Measurements from ENCODE around the gene ERH.
"Not testable (repeated sequence)": the region's sequence is repeated elsewhere in the genome, so short reads cannot be mapped to it uniquely, and the experiment has no call there.

The ERH gene

GRCh38 chr14:69395929-69396328 is 2.2 kb downstream of the ERH start:
- no peak for DNase-seq

GRCh38 chr14:69392481-69392880 is 5.6 kb downstream of the ERH start:
- no peak for DNase-seq

GRCh38 chr14:69391400-69391799 is 6.7 kb downstream of the ERH start:
- not testable (repeated sequence) for DNase-seq

GRCh38 chr14:69387311-69387710 is 10.8 kb downstream of the ERH start:
- DNase-seq, result no peak

- no peak for DNase-seq
Measured at GRCh38 chr14:69378274-69378673, 19.8 kb downstream of the ERH start.

- DNase-seq, result no peak
Measured at GRCh38 chr14:69376439-69376838, 21.7 kb downstream of the ERH start.

DNA sequence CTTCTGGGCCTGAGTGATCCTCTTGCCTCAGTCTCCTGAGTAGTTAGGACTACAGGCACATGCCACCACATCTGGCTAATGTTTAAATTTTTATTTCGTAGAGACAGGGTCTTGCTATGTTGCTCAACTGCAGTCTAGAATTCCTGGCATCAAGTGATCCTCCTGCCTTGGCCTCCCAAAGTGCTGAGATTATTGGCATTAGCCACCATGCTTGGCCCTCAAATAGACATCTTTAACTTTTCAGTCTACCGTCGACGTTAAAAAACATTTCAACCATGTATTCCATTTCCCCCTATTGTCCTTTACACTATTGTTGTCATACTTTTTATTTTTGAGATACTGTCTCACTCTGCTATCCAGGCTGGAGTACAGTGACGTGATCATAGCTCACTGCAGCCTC is 22.4 kb downstream of the ERH start:
- DNase-seq, result no peak

DNA sequence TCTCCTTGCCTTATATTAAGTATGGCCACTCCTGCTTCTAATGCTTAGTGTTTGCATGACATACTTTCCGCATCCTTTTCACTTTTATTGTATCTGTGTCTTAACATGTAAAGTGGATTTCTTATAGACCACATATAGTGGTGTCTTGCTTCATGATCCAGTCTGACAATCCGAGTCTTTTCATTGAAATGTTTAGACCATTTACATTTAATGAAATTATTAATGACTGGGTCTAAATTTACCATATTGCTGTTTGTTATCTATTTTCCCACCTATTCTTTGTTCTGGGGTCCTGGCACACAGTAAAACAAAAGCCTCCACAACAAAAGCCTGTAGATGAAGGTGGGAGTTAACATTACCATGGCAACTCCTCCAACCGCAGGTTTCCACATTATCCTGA is 22.9 kb downstream of the ERH start:
- no peak for DNase-seq

DNA sequence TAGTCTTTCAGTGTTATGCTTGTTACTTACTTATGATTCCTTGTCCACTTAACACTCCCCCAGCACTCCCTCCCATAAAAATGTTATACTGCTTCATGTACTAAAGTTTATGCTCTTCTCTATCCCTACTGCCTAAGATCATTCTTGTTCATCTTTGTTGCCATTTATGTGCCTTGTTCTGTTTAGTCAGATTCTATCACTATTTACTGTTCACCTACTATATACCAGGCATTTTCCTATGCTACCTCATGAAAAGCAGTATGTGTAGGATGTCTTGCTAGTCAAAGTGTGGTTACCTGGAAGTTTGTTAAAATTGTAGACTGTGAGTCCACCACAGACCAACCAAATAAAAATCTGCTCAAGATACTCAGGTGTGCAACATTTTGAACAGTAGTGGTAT is 23.9 kb downstream of the ERH start:
- DNase-seq, result no peak

DNA sequence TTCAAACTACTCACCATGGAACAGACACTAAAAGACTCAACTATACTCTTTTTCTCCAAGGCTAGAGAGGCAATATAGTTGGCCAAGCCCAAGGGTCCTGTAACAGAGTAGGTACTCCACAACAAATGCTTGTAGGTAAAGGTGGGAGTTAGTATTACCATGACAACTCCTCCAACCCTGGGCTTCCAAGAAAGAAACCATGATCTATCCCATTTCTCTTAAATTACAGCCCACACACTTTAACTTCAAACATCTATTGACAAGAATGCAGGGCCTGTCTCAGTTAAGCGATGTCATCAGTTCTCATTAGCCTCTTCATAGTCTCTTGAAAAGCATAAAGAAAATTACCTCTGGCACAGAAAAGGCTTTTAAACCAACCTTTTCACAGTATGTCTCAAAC is 25.0 kb downstream of the ERH start:
- DNase-seq, result no peak

DNA sequence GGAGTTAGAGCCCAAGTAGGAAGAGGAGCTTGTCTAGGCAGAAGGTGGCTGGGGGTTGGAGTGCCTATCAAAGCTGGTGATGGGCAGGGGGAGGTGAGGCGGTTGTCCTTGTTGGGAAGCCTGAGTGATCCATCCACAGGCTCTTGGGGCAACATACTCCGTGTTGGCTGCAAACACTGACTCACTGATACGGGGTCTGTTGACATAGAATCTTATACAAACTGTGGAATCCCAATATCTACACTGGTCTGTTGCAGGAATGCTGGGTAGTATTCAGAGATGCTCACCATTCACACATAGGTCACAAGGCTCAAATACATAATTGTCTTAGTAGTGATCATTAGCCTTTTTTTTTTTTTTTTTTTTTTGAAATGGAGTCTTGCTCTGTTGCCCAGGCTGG is 26.0 kb downstream of the ERH start:
- no peak for DNase-seq

GRCh38 chr14:69370061-69370460 is 28.0 kb downstream of the ERH start:
- no peak for DNase-seq

- no peak for DNase-seq
Measured at GRCh38 chr14:69368381-69368780, 29.7 kb downstream of the ERH start.

DNA sequence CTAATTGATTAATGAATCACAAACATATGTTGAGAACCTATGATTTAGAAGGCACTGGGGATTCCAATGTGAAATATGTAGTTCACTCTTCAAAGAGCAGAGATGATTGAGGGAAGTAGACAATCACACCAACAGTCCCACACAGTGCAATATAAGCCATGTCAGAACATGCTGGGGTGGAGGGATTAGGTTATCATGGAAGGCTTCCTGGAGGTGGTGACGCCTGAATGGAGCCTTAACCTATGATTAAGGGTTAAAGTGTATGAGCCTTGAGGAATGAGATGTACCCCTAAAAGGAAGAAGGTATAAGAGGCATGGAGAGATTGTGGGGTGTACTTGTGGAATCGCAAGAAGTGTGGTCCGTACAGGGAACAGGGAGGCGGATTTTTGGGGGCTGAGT is 31.3 kb downstream of the ERH start:
- no peak for DNase-seq

- DNase-seq, result no peak
Measured at GRCh38 chr14:69366069-69366468, 32.0 kb downstream of the ERH start.

GRCh38 chr14:69364378-69364777 is 33.7 kb downstream of the ERH start:
- no peak for DNase-seq

GRCh38 chr14:69363964-69364363 is 34.1 kb downstream of the ERH start:
- no peak for DNase-seq

DNA sequence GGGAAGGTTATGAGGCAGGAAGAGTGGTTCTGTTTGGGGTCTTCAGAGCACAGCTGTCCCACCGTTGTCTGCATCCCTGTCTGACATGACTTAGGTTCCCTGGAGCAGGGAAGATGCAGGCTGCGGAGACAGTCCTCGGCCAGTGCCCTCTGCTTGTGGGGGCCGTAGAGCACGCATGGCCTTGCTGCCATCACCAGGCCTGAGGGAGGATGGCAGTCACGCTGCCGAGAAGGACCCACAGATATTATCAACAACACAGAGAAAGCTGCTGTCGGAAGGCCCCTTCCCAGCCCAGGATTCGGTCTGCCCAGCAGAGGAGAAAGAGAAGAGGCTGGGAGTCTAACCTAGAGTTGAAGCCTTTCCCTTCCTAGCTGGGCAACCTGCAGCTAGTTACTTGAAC is 35.0 kb downstream of the ERH start:
- DNase-seq, result no peak

DNA sequence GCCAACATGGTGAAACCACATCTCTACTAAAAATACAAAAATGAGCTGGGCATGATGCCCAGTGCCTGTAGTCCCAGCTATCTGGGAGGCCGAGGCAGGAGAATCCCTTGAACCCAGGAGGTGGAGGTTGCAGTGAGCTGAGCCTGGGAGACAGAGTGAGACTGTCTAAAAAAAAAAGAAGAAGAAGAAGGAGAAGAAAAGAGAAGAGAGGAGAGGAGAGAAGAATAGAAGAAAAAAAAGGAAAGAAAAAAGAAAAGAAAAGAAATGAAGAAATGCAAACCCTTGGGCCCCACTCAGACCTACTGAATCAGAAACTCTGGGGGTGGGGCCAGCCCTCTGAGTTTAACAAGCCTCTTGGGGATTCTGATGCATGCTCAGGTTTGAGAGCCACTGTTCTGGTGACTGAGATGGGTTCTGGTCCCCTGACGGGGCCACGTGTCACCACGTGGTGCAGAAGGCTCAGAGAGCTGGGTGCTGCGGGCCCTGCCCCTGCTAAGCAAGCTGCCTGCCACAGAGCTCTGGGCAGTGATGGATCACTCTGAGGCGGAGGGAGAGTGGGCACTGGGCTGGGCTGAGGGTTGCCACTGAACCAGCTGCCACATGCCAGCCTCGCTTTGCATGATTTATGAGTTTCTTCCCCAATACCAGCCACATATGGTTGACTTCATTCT is 37.5 kb downstream of the ERH start:
- DNase-seq, result no peak

DNA sequence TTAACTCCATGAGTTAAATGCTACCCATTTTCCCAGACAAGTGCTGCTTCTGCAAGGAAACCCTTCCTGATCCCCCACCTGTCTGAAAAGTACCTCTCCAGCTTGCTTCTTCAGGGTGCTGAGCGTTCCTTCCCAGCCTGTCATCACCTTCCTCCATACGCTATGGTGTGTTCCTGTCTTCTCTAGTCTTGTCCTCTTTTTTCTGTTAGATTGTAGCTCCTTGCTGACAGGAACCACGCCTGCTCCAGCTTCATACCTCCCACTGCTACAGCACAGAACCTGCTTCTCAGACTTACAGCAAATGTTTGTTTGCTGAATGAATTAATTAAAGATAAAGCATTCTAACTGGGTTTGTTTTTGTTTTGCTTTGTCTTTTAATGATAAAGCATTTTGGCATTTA is 39.1 kb downstream of the ERH start:
- DNase-seq, result no peak

GRCh38 chr14:69358233-69358963 is 39.7 kb downstream of the ERH start:
- DNase-seq, result no peak

DNA sequence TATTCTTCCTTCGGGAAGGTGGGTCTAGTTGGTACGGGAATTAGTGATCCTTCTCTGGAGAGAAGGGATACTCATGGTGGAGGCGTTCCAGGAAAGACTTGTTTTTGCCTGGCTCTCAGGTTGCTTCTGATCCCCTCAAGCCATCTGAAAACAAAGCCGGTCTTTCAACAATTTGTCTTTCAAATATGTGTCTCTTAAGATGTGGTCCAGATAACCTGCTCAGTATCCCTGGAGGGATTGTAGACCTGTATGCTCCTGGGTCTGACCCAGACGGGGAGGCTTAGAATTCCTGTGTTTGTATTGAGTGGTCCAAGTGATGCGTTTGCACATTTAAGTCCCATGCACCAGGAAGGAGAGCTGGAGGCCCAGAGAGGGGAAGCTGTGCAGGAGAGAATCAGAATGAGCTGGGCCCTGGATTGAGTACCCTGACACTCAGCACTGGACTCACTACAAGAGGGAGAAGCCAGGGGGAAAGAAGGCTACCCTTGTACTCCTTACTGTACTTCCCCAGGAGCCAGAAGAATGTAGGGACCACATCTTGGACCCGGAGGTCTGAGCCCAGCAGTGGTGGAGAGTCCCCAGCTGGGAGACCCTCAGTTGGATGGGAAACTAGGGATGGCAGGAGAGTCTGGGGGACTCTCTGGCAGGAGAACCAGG is 40.4 kb downstream of the ERH start:
- DNase-seq, result no peak

DNA sequence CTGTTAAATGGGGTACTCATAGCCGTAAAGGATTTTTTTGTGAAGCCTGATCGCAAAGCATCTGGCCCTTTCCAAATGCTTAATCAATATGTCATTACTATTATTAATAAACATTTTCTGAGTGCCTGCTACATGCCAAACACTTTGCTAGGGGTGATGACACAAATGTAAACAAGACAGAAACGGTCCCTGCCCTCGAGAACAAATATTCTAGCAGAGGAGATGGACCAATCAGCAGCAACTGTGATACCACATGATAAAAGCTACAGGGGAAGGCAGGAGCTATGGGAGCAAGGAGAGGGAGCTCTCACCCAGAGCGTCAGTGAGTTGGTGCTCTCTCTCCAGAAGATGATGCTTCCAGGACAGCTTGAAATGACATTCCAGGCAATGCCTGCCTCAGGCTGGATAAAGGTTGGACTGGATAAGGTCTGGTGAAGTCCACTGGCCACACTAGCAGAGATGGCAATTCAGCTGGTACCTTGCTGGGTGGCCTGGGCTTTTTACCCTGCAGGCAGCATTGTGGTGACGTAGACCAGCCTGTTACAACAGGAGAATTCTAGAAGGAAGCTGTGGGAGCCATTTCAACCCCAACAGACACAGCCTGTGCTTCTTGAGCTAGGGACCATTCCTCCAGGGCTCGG is 41.1 kb downstream of the ERH start:
- no peak for DNase-seq

Measured in CD4-positive, alpha-beta T cell treated with Interleukin-6 for 4 hours (primary cell).